Measurements from ENCODE around the gene NCKIPSD.

NCKIPSD gene

GRCh38 chr3:48696156-48696555 is 10.4 kb upstream of the NCKIPSD start:
- DNase-seq = no peak

DNA sequence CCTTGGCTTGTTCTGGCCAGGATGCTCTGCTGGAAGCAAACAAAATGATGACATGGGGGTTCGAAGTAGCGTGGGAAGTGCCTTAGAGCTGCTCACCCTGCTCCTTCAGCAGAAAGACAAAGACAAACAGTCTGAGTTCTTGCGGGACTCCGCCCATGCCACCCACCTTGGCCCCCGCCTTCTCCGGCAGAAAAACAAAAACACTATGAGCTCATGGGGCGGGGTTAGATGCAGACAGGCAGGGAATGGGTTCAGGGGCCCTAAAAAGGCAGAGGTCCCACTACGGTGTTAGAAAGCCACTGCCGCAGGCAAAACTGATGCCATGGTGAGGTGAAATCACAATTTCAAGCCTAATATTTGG is 9.7 kb upstream of the NCKIPSD start:
- no peak for DNase-seq

DNA sequence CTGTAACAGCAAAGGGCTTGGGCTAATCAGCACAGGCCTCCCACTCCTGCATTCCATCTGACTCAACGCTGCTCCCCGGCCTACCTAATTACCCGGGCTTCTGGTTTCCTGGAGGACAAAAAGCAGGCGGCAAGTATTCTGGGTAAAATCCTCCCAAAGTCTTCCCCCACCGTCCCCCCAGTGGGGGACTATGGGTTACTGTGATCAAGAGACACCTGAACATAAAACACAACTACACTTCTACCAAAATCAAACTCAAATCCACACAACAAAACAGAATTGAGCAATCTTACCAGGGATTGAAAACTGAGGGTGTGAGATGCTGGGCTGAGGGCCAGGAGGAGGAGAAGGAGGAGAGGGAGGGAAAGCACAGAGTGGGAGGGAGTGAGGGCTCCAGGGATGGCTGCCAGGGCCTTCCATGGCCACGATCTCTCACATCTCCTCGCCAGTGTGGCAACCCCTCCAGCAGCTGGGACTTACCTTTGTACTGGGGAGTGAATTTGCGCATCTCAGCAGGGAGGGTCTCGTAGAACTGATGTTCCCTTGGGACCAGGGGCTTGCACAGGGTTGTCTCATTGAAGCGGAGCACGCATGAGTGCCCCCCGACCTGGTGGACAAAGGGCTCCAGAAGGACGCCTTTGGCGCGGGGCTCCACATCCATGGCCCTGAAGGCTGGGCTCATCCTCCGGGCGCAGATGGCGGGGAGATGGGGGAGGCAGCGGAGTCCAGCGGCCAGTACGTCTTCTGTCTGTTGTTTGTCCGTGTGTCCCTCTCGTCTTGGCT is 9.1 kb upstream of the NCKIPSD start:
- no peak for DNase-seq

DNA sequence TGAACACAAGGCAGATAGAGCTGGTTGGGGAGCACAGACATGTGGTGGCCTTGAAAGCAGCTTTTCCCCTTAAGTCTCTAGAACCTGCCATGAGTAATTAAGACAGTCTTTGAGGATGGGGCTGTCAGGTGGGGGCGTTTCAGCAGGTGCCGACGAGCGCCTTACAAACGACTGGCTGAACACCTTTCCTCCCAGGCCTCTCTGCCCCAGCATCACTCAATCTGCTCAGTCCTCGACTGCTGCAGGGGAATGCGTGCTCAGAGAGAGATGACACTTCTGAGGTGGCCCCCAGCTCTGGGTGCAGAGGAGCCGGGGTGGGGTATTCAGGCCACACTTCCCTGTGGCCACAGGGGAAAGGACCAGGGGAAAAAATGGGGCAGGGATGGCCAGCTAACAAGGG is 8.1 kb upstream of the NCKIPSD start:
- no peak for DNase-seq

DNA sequence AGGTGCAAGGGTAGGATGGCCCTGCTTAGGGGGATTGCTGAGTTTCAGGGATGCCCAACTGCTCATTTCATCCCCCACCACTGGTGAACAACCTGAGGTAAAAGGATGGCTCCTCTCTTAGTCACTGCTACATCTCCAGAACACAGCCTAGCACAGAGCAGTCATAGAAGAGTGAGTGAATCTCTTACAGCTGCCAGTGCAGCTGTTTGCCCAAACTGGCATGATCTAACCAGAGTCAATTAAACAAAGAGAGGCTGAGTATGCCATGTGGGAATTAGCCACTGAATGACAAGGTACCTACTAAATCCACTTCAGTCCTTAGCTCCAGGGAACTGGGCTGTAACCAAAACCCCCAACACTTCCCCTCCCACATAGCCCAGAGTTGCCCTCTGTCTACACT is 6.8 kb upstream of the NCKIPSD start:
- no peak for DNase-seq

GRCh38 chr3:48690846-48691458 is 5.2 kb upstream of the NCKIPSD start:
- no peak for DNase-seq

DNA sequence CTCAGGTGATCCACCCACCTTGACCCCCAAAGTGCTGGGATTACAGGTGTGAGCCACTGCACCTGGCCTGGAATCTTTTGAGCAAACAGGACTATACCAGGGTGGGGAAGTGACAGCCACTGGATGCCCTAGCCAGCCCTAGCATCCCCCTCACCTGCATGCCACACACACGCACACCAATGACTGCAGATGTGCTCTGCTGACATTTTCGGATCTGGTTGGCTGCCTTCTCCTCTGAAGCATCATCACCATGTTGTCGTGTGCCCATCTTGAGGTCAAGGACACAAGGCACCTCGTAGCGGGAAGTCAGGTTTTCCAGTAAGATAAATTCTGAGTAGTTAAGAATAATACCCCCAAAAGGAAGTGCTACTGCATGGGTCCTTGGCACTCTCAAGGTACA is 3.7 kb upstream of the NCKIPSD start:
- DNase-seq = no peak

GRCh38 chr3:48688737-48689075 is 3.0 kb upstream of the NCKIPSD start:
- no peak for DNase-seq

DNA sequence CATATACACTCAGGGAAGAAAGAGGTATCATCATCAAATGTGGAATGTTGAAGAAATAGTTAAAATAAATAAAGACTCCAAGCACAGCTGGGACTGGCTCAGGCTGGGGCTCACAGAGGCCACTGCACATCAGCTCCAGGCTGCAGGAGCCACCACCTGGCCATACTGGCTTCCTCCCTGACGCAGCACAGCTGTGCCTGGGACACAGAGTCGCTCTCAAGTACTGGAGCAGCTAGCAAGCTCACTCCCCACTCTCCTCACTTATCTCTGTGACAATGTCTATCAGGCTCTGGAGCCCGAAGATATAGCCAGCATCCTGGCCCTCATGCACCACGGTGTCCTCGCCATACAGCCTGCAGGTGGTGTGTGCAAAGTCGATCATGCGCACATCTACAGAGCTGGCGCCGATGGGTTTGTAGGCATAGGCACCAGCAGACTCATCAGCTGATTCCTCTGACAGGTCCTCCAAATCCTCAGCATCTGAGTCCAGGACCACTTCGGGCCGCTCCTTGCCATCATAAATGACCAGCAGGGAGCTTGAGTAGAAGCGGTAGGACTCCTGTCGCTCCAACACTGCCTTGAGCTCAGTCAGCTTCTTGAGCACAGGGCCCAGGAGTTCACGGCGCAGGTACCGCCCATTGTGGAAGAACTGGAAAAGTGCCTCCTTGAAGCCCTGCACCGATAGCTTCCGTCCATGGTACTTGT is 2.5 kb upstream of the NCKIPSD start:
- DNase-seq = no peak

DNA sequence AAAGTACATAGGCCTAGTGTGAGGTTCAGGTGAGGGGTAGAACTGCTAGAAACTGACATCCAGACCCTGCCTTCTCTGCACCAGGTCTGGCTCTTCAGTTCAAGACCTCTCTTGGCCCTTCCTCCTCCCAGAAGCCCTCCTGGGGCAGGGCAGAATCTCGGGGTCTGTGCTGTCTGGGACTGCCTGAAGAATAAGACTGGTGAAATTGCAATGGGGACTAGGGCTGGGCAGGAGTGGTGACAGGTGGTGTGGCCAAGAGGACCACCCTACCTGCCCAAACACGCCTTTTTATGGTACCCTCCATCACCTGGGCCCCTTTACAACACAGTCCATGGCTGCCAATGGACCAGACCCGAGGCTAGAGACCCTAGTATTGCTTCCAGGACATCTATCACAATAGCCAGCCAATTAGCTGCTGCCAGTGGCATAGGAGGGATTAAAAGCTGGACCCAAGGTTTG is 1.5 kb upstream of the NCKIPSD start:
- DNase-seq = no peak

DNA sequence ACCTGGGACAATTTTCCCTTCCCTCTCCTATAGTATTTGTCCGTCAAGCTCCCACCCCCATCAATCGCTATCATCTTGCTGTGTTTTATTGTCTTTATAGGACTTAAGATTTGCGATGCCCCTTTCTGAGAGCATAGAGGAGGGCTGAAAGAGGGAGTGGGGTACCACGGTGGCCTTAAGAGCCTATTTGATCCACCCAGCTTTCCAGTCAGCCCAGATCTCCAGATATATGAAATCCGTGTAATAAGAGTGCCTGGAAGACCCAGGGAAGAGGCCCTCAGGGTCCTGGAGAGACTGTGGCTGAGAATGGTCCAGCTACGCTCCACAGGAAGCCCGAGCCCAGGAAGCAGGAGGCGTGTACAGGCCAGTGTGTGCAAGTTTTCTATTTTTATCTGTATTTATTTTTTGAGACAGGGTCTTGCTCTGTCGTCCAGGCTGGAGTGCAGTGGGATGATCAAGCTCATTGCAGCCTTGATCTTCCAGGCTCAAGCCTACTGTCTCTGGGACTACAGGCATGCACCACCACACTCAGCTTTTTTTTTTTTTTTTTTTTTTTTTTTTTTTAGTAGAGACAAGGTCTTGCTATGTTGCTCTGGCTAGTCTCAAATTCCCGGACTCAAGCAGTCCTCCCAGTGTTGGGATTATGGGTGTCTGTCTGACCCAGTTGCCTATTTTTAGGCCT is 964 bp upstream of the NCKIPSD start:
- DNase-seq = no peak

DNA sequence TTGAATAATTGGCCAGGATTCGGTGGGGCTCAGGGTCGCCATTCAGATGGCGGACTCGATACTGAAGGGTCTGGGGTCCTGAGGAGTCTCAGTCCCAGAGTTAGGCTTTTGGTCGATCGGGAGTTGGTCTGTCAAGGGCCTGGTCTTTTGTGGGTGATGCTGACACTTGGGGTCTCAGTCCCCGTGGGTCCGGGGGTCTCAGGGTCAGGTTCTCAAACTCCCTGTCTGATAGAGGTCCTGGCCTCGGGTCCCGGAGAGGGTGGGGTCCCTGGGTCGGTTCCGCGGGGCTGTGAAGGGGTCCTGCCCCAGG is 467 bp downstream of the NCKIPSD start:
- no peak for DNase-seq

GRCh38 chr3:48684480-48685143 is 1.1 kb downstream of the NCKIPSD start:
- no peak for DNase-seq

- DNase-seq = no peak
Observed at GRCh38 chr3:48684054-48684349, 1.7 kb downstream of the NCKIPSD start.

- no peak for DNase-seq
Observed at GRCh38 chr3:48682786-48683185, 2.9 kb downstream of the NCKIPSD start.

- DNase-seq = no peak
Observed at GRCh38 chr3:48681974-48682610, 3.6 kb downstream of the NCKIPSD start.

DNA sequence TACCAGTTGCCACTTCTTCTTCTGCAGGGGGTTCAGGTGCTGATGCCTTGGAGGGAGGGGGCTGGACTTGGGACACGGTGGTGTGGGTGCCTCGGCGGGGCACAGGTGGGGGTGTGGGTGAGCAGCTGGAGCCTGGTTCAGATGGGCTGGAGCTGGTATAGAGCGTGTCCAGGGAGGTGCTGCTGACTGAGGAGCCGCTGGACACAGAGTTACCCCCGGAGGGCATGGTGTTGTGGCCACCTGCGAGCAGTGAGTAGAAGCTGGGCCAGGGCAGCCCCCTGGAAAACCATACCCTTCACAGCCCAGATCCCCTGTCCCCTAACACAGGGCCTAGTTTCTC is 4.2 kb downstream of the NCKIPSD start:
- no peak for DNase-seq

DNA sequence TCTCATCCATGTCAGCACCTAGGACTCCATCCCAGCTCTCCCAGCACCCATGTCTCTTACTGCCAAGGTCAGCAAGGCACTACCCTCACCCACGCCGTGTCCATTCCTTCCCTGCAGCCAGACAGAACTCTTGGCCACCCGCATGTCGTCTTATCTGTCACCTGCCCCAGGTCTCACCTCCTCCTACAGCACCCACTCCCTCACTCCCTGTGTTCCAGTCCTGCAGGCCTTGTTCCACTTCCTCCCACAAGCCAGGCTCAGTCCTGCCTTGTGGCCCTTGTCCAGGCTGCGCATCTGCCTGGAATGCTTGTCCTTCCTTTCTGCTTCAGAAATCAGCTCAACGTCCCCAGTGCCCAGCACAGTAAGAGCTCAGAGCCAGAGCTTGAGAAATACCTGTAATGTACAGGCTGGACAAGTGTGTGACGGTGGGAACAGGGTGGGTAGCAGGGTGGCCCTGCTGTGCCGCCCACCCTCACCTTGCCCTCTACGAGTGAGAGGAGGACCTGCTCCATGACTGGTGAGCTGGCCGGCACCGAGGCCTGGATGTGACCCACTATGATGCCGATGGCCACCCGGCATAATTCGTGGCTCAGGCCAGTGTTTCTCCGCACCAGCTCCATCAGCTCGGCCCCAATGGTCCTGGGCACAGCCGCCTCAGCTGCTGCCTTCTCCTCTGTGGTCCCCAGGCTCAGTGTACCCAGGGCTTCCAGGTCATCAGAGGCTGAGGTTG is 4.7 kb downstream of the NCKIPSD start:
- DNase-seq = no peak

- DNase-seq = no peak
Observed at GRCh38 chr3:48679411-48680391, 6.0 kb downstream of the NCKIPSD start.

DNA sequence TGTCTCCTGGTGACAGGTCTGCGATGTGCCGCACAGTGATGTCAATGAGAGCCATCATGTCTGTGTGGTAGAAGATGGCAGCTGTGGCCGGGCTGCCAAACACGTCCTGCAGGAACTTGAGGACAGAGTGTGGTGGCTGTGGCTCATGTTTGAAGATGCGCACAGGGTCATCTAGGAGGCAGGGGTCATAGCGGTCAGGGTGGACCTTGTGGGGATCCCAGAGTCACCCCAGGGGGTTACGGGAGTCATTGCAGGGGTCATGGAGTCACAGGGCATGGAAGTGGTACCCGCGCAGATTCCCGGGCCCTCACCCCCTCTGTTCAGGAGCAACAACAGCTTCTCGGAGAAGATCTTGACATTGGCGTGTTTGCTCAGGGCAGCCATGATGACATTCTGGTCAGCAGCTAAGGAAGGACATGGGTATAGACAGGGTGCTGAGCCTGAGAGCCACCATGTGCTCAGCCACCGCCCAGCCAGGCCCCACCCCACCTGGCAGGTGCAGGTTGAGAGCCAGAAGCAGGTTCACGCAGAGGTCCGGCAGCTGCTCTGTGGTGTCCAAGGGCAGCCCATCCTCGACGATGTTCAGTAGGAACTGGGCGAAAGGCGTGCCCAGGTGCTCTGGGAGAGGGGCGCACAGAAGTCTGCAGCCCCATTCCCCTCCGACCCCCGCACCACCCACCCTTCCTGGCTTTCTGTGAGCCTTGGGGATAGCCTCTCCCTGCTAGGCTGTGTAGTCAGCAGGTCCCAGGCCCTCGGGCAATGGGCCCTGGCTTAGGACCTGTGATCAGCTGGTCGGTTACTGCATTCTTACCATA is 6.9 kb downstream of the NCKIPSD start:
- DNase-seq = no peak
